Liver (tissue), 9 donors: Measurements from ENCODE around the gene KIRREL3. TPM values are rescaled to one million over a fixed set of nuclear protein-coding genes. Genes with fewer than 3 reads are reported as not detected.

Experiments
- DNase-seq: peaks from one replicate; pipeline ENCODE4 v3.0.0-alpha.2; 2017; ENCODE audit warnings: low spot score
- H3K27ac ChIP-seq, 2 donors: one replicate each; pipeline ENCODE4 v1.7.0; 2013; ENCODE audit warnings: inconsistent platforms in 2 of 2, low read length in 2 of 2, control low read depth in 1 of 2, low read depth in 1 of 2, mild to moderate bottlenecking in 1 of 2
- H3K27me3 ChIP-seq, 4 donors: one replicate each; pipeline versions ENCODE4 v1.6.1 to v1.7.0; 2013; ENCODE audit warnings: low read length in 3 of 4, inconsistent platforms in 1 of 4, mild to moderate bottlenecking in 1 of 4, moderate library complexity in 1 of 4; ENCODE audit not compliant: control insufficient read depth in 4 of 4, insufficient read depth in 4 of 4
- H3K36me3 ChIP-seq, 4 donors: one replicate each; pipeline versions ENCODE4 v1.6.1 to v1.7.0; 2013; ENCODE audit warnings: low read length in 3 of 4, mild to moderate bottlenecking in 3 of 4, low read depth in 1 of 4, moderate library complexity in 1 of 4; ENCODE audit not compliant: control insufficient read depth in 4 of 4, insufficient read depth in 3 of 4
- H3K4me1 ChIP-seq, 4 donors: one replicate each; pipeline versions ENCODE4 v1.6.1 to v1.7.0; 2013; ENCODE audit warnings: low read length in 3 of 4, mild to moderate bottlenecking in 3 of 4, moderate library complexity in 1 of 4; ENCODE audit not compliant: control insufficient read depth in 4 of 4, insufficient read depth in 4 of 4
- H3K4me3 ChIP-seq, 3 donors: one replicate each; pipeline versions ENCODE4 v1.6.1 to v1.7.0; 2013; ENCODE audit warnings: low read length in 3 of 3, control low read depth in 1 of 3, low read depth in 1 of 3, mild to moderate bottlenecking in 1 of 3
- H3K9ac ChIP-seq, 2 donors: one replicate each; pipeline ENCODE4 v1.7.0; 2013; ENCODE audit warnings: low read length in 2 of 2, mild to moderate bottlenecking in 2 of 2, moderate library complexity in 2 of 2, control low read depth in 1 of 2, low read depth in 1 of 2
- H3K9me3 ChIP-seq, 4 donors: one replicate each; pipeline versions ENCODE4 v1.6.1 to v1.7.0; 2013; ENCODE audit warnings: low read length in 3 of 4; ENCODE audit not compliant: control insufficient read depth in 4 of 4
- EGR1 ChIP-seq, 2 donors: IDR thresholded peaks; 2 replicates each; pipeline ENCODE4 v1.6.1; 2016 to 2018; ENCODE audit warnings: antibody characterized with exemption in 2 of 2, low read depth in 2 of 2
- FOXA1 ChIP-seq: IDR thresholded peaks from 2 replicates; pipeline ENCODE4 v1.6.1; 2016; ENCODE audit warnings: antibody characterized with exemption
- FOXA2 ChIP-seq: IDR thresholded peaks from 2 replicates; pipeline ENCODE4 v1.6.1; 2016; ENCODE audit warnings: antibody characterized with exemption
- GABPA ChIP-seq, 2 donors: IDR thresholded peaks in 1 of 2; conservative IDR thresholded peaks in 1 of 2; 2 replicates each; pipeline ENCODE4 v1.6.1; 2016; ENCODE audit warnings: antibody characterized with exemption in 2 of 2, mild to moderate bottlenecking in 1 of 2, moderate library complexity in 1 of 2
- HNF4A ChIP-seq, 2 donors: conservative IDR thresholded peaks; 2 replicates each; pipeline ENCODE4 v1.6.1; 2016; ENCODE audit warnings: antibody characterized with exemption in 2 of 2, mild to moderate bottlenecking in 2 of 2
- HNF4G ChIP-seq: IDR thresholded peaks from 2 replicates; pipeline ENCODE4 v1.6.1; 2016; ENCODE audit warnings: antibody characterized with exemption
- JUND ChIP-seq, 2 donors: IDR thresholded peaks; 2 replicates each; pipeline ENCODE4 v1.6.1; 2016; ENCODE audit warnings: antibody characterized with exemption in 2 of 2
- MAX ChIP-seq: IDR thresholded peaks from 2 replicates; pipeline ENCODE4 v1.6.1; 2016; ENCODE audit warnings: antibody characterized with exemption
- NR2F2 ChIP-seq: IDR thresholded peaks from 2 replicates; pipeline ENCODE4 v1.6.1; 2016; ENCODE audit warnings: antibody characterized with exemption
- RAD21 ChIP-seq, 2 donors: IDR thresholded peaks; 2 replicates each; pipeline ENCODE4 v1.6.1; 2016; ENCODE audit warnings: antibody characterized with exemption in 2 of 2, mild to moderate bottlenecking in 2 of 2
- REST ChIP-seq: IDR thresholded peaks from 2 replicates; pipeline ENCODE4 v1.6.1; 2016; ENCODE audit warnings: antibody characterized with exemption, mild to moderate bottlenecking
- RXRA ChIP-seq, 2 donors: IDR thresholded peaks; 2 replicates each; pipeline ENCODE4 v1.6.1; 2017 to 2018; ENCODE audit warnings: antibody characterized with exemption in 2 of 2, mild to moderate bottlenecking in 1 of 2
- SP1 ChIP-seq: IDR thresholded peaks from 2 replicates; pipeline ENCODE4 v1.6.1; 2018; ENCODE audit warnings: antibody characterized with exemption, mild to moderate bottlenecking
- TAF1 ChIP-seq: conservative IDR thresholded peaks from 2 replicates; pipeline ENCODE4 v1.6.1; 2016; ENCODE audit warnings: antibody characterized with exemption, mild to moderate bottlenecking
- YY1 ChIP-seq: IDR thresholded peaks from 2 replicates; pipeline ENCODE4 v1.6.1; 2016; ENCODE audit warnings: antibody characterized with exemption, mild to moderate bottlenecking
- ZBTB33 ChIP-seq: IDR thresholded peaks from 2 replicates; pipeline ENCODE4 v1.6.1; 2016; ENCODE audit warnings: antibody characterized with exemption
- WGBS: extraction: QIAGEN DNeasy Blood & Tissue Kit; methylation state at CpG from one replicate; pipeline ENCODE4 v1.1.7; 2013; 5-methylcytosine and 5-hydroxymethylcytosine counted together
- polyA plus RNA-seq, 2 donors: library from polyadenylated mRNA; stranded (reverse) in 1 of 2; unstranded in 1 of 2; fragments of 200-250 nt in 1 of 2; fragments of >200 nt in 1 of 2; fragmentation: Nextera tagmentation in 1 of 2; extraction: Ambion mirVana in 1 of 2; gene quantifications; one replicate each; pipeline versions ENCODE4 v1.2.1 to v1.2.3, GENCODE V29; 2013 to 2015
- total RNA-seq, 2 donors: library from RNA; depleted of rRNA; stranded (reverse); fragments of >200 nt; gene quantifications; one replicate each; pipeline ENCODE4 v1.2.3, GENCODE V29; 2014
- TF ChIP-seq, protein P1 (sequence below): IDR thresholded peaks from 2 replicates; pipeline ENCODE4 v1.6.1; 2016; ENCODE audit warnings: antibody characterized with exemption
- donor health status: healthy.
- donor health status: healthy.
- donor health status: healthy.
- donor health status: healthy.
- donor health status: healthy.

Gene KIRREL3
- total and polyA plus RNA-seq, 4 donors = 0.03 to 0.29 (median 0.08) TPM; not detected in 1

- Histone ChIP-seq H3K27ac (no peak overlapping the region), H3K4me1 (no peaks in the 10 kb centered on the region)
Observed at GRCh38 chr11:126733685-126734084, 266.9 kb downstream of the KIRREL3 start.

DNA sequence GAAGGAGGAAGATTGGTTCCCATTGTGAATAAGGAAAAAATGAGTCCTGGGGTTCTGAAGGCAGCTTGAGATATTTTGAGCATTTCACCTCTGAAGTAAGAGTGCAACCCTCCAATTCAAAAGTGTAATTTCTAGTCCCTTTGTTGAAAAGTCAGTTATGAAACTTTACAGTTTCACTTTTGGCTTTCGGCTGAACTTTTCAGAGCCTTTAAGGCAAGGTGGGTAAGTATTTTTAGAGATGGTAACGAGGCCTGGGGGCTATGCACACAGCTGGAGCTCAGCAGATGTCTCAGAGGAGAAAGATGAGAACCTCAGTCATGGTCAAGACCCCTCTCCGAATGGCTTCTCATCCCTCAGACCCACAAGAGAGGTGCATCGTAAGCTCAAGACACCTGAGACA, 267.6 kb downstream of the KIRREL3 start:
- H3K9ac ChIP-seq = no peak overlapping the region
- TF ChIP-seq RAD21 (IDR thresholded peaks at IDR 0.05) (no peak), TAF1 (no peak), HNF4A (conservative IDR thresholded peaks at IDR 0.05) (no peak), YY1 (no peak), REST (no peak), NR2F2 (no peak), EGR1 (IDR thresholded peaks at IDR 0.05; ENCODE audit: low read depth in 2 of 2) (no peak), FOXA1 (no peak)

More at GRCh38 chr11:126733685-126734084, 266.9 kb downstream of the KIRREL3 start:
- no peaks in the 10 kb centered on the region for H3K36me3 ChIP-seq
- no peaks in the 10 kb centered on the region for H3K9me3 ChIP-seq
- H3K4me3 ChIP-seq = no peak overlapping the region
- 66% methylated on average over 2 of the region's 2 CpGs for WGBS
- H3K27me3 ChIP-seq = no peaks in the 10 kb centered on the region
- DNase-seq = no peak
- TF ChIP-seq TAF1 = no peak
- no peak for TF ChIP-seq FOXA1
- no peak for TF ChIP-seq HNF4A (conservative IDR thresholded peaks at IDR 0.05)
- no peak for TF ChIP-seq MAX
- TF ChIP-seq REST = no peak
- TF ChIP-seq HNF4G = no peak
- TF ChIP-seq JUND (IDR thresholded peaks at IDR 0.05) = no peak
- TF ChIP-seq YY1 = no peak
- TF ChIP-seq, protein P1, sequence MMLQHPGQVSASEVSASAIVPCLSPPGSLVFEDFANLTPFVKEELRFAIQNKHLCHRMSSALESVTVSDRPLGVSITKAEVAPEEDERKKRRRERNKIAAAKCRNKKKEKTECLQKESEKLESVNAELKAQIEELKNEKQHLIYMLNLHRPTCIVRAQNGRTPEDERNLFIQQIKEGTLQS = no peak
- no peak for TF ChIP-seq RAD21 (IDR thresholded peaks at IDR 0.05)
- TF ChIP-seq RXRA (IDR thresholded peaks at IDR 0.05) = no peak
- TF ChIP-seq GABPA (IDR thresholded peaks at IDR 0.05 in 1 of 2, conservative IDR thresholded peaks at IDR 0.05 in 1 of 2) = no peak
- no peak for TF ChIP-seq SP1
- TF ChIP-seq ZBTB33 = no peak
- no peak for TF ChIP-seq EGR1 (IDR thresholded peaks at IDR 0.05; ENCODE audit: low read depth in 2 of 2)
- TF ChIP-seq FOXA2 = no peak
- H3K9ac ChIP-seq = no peak overlapping the region

More for the DNA sequence above, 267.6 kb downstream of the KIRREL3 start:
- no peaks in the 10 kb centered on the region for H3K9me3 ChIP-seq
- no peak overlapping the region for H3K27ac ChIP-seq
- H3K4me3 ChIP-seq = no peak overlapping the region
- no peaks in the 10 kb centered on the region for H3K27me3 ChIP-seq
- no peak for DNase-seq
- no peaks in the 10 kb centered on the region for H3K36me3 ChIP-seq
- no peaks in the 10 kb centered on the region for H3K4me1 ChIP-seq
- WGBS = 73% methylated on average over 4 of the region's 4 CpGs
